DOHH2 (cell line): ENCODE results near the gene METTL17.

Experiments used
- EZH2phosphoT487 ChIP-seq: fragments of 200-600 bp; sonication (generic); IDR thresholded peaks from 2 replicates; pipeline ENCODE4 v1.6.1; 2017; ENCODE audit warnings: borderline replicate concordance, mild to moderate bottlenecking, antibody characterized with exemption, low read length, moderate library complexity, mixed read lengths
- TF ChIP-seq, protein P1 (sequence below): fragments of 200-600 bp; sonication (generic); IDR thresholded peaks from one replicate; pipeline ENCODE4 v1.5.1; 2014; ENCODE audit warnings: antibody characterized with exemption, mild to moderate bottlenecking, low read depth, low read length; ENCODE audit not compliant: poor library complexity, severe bottlenecking

DNA sequence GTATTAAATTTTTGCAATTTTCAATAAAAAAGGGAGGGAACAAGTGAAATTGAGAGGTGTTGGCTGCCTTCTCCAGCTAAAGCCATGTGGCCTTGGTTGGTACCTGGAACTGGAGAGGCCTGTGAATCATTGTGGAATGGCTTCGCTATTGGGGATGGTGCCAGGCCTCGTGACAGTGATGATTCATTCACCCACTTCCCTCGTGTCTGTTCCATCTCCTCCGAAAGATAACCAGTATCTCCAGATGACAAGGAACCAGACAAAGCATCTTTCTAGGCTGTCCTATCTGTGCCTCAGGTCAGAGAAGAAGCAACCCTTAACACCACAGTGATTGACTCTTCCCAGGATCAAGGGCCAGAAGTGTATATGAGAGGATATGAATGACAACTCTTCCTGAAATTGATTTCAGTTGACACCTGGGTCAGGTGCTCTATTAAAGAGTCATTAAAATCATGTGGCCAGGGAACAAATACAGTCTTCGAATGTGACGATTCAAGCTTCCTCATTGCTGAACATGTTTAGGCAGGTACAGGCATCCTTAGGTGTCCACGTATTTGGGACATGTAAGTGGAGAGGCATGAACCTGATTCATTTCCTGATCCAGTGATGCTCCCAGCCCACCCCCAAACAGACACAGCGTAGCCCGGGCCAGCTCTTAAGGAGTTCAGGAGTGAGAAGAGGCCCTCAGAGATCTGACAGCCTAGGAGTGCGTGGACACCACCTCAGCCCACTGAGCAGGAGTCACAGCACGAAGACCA is 52.1 kb downstream of the METTL17 start, which contains the start of gene RNASE7:
- TF ChIP-seq, protein P1, sequence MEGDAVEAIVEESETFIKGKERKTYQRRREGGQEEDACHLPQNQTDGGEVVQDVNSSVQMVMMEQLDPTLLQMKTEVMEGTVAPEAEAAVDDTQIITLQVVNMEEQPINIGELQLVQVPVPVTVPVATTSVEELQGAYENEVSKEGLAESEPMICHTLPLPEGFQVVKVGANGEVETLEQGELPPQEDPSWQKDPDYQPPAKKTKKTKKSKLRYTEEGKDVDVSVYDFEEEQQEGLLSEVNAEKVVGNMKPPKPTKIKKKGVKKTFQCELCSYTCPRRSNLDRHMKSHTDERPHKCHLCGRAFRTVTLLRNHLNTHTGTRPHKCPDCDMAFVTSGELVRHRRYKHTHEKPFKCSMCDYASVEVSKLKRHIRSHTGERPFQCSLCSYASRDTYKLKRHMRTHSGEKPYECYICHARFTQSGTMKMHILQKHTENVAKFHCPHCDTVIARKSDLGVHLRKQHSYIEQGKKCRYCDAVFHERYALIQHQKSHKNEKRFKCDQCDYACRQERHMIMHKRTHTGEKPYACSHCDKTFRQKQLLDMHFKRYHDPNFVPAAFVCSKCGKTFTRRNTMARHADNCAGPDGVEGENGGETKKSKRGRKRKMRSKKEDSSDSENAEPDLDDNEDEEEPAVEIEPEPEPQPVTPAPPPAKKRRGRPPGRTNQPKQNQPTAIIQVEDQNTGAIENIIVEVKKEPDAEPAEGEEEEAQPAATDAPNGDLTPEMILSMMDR, result no peak
- TF ChIP-seq EZH2phosphoT487, result no peak
